IPS DF 6.9 (cell line): Measurements from ENCODE around the gene IL20RB.
"Not testable (repeated sequence)": the region's sequence is repeated elsewhere in the genome, so short reads cannot be mapped to it uniquely, and the experiment has no call there.

ENCODE experiments used
- DNase-seq: peaks from one replicate; pipeline ENCODE4 v3.0.0-alpha.2; 2013; ENCODE audit warnings: low read depth, low spot score
- H3K27ac ChIP-seq: one replicate; pipeline ENCODE4 v1.5.1; 2013; ENCODE audit warnings: low read length, control low read depth
- H3K27me3 ChIP-seq: 2 replicates; pipeline ENCODE4 v1.6.1; 2013; ENCODE audit warnings: mild to moderate bottlenecking, low read length; ENCODE audit not compliant: control insufficient read depth, insufficient read depth
- H3K36me3 ChIP-seq: 2 replicates; pipeline ENCODE4 v1.6.1; 2013; ENCODE audit warnings: low read length; ENCODE audit not compliant: control insufficient read depth, insufficient read depth
- H3K4me1 ChIP-seq: 2 replicates; pipeline ENCODE4 v1.6.1; 2013; ENCODE audit warnings: low read length; ENCODE audit not compliant: control insufficient read depth, insufficient read depth
- H3K4me3 ChIP-seq: 2 replicates; pipeline ENCODE4 v1.5.1; 2013; ENCODE audit warnings: mild to moderate bottlenecking, low read length
- H3K9me3 ChIP-seq: 2 replicates; pipeline ENCODE4 v1.6.1; 2013; ENCODE audit warnings: low read length, inconsistent platforms; ENCODE audit not compliant: control insufficient read depth, insufficient read depth
- WGBS: extraction: QIAGEN DNeasy Blood & Tissue Kit; methylation state at CpG from one replicate; pipeline ENCODE4 v1.1.7; 2013; ENCODE audit warnings: mixed read lengths, missing lambda C conversion rate; ENCODE audit not compliant: insufficient read length, insufficient coverage; 5-methylcytosine and 5-hydroxymethylcytosine counted together

IL20RB gene

DNA sequence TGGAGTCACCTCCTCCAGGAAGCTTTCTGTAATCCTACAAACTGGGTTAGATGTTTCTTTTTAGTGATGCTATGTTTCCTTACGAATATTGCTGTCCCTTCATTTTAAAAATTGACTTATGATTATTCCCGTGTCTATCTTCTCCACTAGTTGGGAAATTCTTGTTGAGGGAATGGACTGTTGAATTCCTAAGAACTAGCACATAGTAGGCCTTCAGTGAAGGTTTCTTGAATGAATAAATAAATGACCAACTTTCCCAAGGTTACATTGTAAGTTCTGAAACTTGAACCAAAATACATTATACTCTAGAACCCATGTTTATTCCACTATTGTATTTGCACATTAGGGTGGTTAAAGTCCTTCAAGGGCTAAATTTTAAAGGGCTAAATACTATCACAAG is 812 bp upstream of the IL20RB start:
- Histone ChIP-seq H3K36me3 (no peaks in the 10 kb centered on the region), H3K4me1 (peaks cover 2% of the 10 kb centered on the region; the same call in 1 of the 2 replicates), H3K9me3 (no peaks in the 10 kb centered on the region), H3K27ac (no peak overlapping the region), H3K27me3 (no peaks in the 10 kb centered on the region), H3K4me3 (no peak overlapping the region)
- no peak for DNase-seq
- WGBS: no CpG with 5 or more reads among the region's 2 CpGs

DNA sequence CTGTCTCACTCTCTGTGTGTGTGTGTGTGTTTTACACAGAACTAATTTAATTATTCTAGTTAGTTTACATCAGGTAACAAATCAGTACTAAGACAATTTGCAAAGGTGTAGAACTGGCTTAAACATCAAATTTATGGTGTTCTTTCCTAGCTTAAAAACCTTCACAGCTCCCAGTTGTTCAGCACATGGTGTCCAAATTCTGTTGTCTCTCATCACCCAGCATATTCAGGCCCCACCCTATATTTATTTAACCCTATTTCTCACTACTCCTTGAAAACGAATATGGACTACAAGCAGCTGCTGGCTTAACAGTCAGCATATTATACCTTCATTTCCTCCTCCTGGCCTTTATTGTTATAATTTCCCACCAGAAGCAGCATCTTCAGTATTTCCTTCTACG is 1.2 kb downstream of the IL20RB start:
- no peak overlapping the region for H3K4me3 ChIP-seq
- no CpG with 5 or more reads among the region's 2 CpGs for WGBS

DNA sequence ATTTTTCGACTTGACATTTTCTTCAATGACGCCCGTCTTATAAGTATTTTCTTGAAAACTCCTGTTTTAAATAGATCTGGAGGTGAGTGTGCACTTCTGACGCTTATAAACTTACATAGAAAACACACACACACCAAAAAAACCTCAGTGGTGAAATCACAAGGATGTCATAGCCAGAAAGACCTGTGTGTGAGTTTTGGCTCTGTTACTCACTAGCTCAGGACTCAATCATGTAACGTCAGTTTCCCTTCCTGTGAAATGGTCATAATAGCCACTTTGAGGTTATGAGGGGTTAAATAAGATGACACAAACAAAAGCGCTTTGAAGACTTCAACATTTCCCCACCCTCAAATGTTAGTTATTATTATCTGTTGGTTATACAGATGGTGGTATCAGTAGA is 1.8 kb downstream of the IL20RB start:
- no peaks in the 10 kb centered on the region for H3K36me3 ChIP-seq
- no CpG with 5 or more reads among the region's 6 CpGs for WGBS
- no peak overlapping the region for H3K27ac ChIP-seq
- peaks cover 2% of the 10 kb centered on the region; the same call in 1 of the 2 replicates for H3K4me1 ChIP-seq
- no peak for DNase-seq
- H3K27me3 ChIP-seq: no peaks in the 10 kb centered on the region
- no peaks in the 10 kb centered on the region for H3K9me3 ChIP-seq
- H3K4me3 ChIP-seq: no peak overlapping the region

More for the DNA sequence above, 1.2 kb downstream of the IL20RB start:
- DNase-seq: no peak
- Histone ChIP-seq H3K27ac (no peak overlapping the region), H3K9me3 (no peaks in the 10 kb centered on the region), H3K4me1 (peaks cover 2% of the 10 kb centered on the region; the same call in 1 of the 2 replicates), H3K27me3 (no peaks in the 10 kb centered on the region), H3K36me3 (no peaks in the 10 kb centered on the region)

DNA sequence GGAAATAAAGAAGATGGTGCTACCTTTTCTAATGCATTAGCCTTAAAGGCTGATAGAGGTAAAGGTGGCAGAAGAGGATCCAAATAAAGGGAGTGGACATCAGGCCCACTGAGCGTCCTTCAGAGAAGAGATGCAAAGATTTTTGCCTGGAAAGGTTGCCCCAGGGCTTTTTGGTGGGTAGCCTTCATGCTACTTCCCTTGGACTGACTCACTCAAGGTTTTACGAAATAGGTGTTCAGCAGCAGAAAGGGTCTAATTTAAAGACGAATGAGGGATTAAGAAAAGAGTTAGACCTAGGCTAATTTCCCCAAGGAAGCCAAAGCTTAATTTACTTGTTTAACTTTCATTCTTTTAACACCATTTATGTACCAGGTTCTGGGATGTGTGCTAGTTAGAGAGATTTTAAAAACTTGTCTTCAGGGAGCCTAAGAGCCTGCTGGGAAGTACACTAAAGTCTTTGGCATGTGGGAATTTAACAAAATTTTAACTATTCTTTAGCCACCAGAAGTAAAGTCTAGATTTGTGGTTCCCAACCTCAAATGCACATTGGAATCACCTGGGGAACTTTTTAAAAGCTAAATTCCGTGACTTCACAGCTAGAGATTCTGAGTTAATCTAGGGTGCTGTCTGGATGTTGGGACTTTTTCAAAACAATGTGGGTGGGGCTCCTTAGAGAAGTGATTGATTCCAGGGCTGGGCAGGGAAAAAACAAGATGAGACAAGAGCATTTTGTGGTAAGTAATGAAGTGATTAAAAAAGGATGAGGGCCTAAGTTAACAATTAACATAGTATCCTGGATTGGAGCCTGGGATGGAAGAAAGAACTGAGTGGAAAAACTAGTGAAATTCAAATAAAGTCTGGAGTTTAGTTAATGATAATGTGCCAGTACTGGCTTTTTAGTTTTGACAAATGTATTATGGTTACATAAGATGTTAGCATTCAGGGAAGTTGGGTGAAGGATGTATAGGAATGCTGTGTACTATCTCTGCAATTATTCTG is 3.4 kb downstream of the IL20RB start:
- Histone ChIP-seq H3K4me1 (no peaks in the 10 kb centered on the region), H3K27me3 (no peaks in the 10 kb centered on the region), H3K36me3 (no peaks in the 10 kb centered on the region), H3K9me3 (no peaks in the 10 kb centered on the region), H3K27ac (no peak overlapping the region), H3K4me3 (no peak overlapping the region)
- DNase-seq: no peak
- whole genome bisulfite sequencing: no CpG with 5 or more reads among the region's 4 CpGs

DNA sequence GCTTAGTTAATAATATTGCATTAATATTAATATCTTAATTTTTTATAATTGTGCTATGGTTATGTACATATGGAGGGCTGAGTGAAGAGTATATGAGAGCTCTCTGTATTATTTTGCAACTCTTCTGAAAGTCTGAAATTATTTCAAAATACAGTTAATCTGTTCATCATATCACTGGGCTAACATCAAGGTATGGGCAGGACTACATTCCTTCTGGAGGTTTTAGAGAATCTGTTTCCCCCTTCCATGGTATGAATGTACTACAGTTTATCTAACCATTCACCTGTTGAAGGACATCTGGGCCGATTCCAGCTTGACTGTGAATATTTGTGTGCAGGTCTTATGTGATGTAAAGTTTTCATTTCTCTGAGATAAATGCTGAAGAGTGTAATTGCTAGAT is 5.1 kb downstream of the IL20RB start:
- H3K27ac ChIP-seq: no peak overlapping the region
- H3K27me3 ChIP-seq: no peaks in the 10 kb centered on the region
- no peak for DNase-seq
- WGBS: no CpG with 5 or more reads among the region's 1 CpG
- H3K4me3 ChIP-seq: no peak overlapping the region
- no peaks in the 10 kb centered on the region for H3K4me1 ChIP-seq
- H3K9me3 ChIP-seq: no peaks in the 10 kb centered on the region
- no peaks in the 10 kb centered on the region for H3K36me3 ChIP-seq

DNA sequence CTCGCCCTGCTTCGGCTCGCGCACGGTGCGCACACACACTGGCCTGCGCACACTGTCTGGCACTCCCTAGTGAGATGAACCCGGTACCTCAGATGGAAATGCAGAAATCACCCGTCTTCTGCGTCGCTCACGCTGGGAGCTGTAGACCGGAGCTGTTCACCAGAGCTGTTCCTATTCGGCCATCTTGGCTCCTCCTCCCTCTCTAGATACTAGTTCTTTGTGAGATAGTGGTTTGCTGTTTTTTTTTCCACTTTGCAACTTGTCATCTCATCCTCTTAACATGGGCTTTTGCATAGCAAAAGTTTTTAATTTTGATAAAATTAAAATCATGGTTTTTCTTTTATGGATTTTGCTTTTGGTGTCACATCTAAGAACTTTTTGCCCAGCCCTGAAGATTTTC is 11.8 kb downstream of the IL20RB start:
- H3K36me3 ChIP-seq, H3K9me3 ChIP-seq, H3K27ac ChIP-seq, H3K27me3 ChIP-seq, H3K4me1 ChIP-seq, H3K4me3 ChIP-seq, DNase-seq: not testable (repeated sequence)
- WGBS: no CpG with 5 or more reads among the region's 14 CpGs

DNA sequence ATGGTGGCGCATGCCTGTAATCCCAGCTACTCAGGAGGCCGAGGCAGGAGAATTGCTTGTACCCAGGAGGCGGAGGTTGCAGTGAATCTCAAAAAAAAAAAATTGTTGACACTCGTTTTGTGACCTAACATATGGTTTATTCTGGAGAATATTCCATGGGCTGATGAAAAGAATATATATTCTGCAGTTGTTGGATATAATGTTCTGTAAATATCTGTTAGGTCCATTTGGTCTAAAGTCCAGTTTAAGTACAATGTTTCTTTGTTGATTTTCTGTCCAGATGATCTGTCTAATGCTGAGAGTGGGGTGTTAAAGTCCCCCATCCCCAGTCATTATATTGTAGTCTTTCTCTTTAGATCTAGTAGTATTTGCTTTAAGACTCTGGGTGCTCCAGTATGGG is 15.6 kb downstream of the IL20RB start:
- no CpG with 5 or more reads among the region's 4 CpGs for WGBS
- Histone ChIP-seq H3K27ac (no peak overlapping the region), H3K4me1 (no peaks in the 10 kb centered on the region), H3K9me3 (no peaks in the 10 kb centered on the region), H3K36me3 (no peaks in the 10 kb centered on the region), H3K4me3 (no peak overlapping the region), H3K27me3 (no peaks in the 10 kb centered on the region)
- DNase-seq: no peak

DNA sequence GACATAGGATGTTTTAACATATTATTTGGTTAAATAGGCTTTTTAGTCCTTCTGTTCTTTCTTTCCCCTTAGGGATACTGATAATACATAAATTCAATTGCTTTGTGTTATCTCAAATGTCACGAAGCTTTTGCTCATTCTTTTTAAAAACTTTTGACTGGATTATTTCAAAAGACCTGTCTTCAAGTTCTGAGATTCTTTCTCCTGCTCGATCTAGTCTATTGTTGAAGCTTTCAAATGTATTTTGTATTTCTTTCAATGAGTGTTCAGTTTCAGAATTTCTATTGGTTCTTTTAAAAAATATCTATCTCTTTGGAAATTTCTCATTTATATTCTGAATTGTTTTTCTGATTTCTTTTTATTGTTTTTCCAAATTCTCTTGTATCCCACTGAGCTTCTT is 16.9 kb downstream of the IL20RB start:
- no peaks in the 10 kb centered on the region for H3K36me3 ChIP-seq
- no CpG with 5 or more reads among the region's 2 CpGs for WGBS
- no peak for DNase-seq
- no peaks in the 10 kb centered on the region for H3K9me3 ChIP-seq
- no peaks in the 10 kb centered on the region for H3K4me1 ChIP-seq
- no peak overlapping the region for H3K27ac ChIP-seq
- no peak overlapping the region for H3K4me3 ChIP-seq
- H3K27me3 ChIP-seq: no peaks in the 10 kb centered on the region

DNA sequence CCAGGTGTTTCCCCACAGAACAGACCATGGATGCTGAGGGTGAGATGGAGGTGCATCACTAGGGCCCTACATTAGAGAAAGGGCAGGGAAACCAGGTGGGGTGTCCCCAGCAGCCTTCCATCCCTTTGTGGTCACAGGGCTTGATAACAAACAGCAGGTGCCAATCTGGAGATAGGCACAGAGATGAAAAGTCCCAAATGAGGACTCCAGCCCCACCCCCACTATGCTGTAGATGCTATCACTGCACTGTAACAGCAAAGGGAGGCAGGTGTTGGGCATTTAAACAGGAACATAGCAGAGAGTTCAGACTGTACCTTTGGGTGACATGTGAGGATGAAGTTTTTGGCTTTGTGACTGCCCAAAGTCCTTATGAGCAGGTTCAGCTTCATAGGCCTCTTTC is 21.4 kb downstream of the IL20RB start:
- no peak for DNase-seq
- H3K9me3 ChIP-seq: no peaks in the 10 kb centered on the region
- H3K36me3 ChIP-seq: no peaks in the 10 kb centered on the region
- H3K27ac ChIP-seq: no peak overlapping the region
- H3K4me1 ChIP-seq: no peaks in the 10 kb centered on the region
- no peak overlapping the region for H3K4me3 ChIP-seq
- no peaks in the 10 kb centered on the region for H3K27me3 ChIP-seq

DNA sequence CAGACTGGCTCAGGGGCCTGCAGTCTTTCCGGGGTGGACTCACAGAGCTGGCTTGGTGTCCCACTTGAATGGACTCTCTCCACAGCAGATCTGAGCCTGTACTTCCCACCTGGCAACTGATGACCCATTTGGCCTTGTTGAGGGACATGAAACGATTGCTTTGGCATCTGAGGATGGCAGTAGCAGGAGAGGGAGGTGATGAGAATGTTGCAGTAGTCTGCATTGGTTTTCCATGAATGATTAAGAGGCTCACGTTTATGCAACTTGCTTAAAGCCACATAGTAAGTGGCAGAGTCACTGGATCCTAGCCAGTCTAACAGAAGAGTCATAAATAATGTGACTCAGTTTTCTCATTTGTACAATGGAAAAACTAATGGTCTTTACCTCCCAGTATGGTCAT is 21.9 kb downstream of the IL20RB start:
- Histone ChIP-seq H3K36me3 (no peaks in the 10 kb centered on the region), H3K9me3 (no peaks in the 10 kb centered on the region), H3K27me3 (no peaks in the 10 kb centered on the region), H3K4me1 (no peaks in the 10 kb centered on the region), H3K27ac (no peak overlapping the region), H3K4me3 (no peak overlapping the region)
- DNase-seq: no peak
- WGBS: no CpG with 5 or more reads among the region's 3 CpGs

DNA sequence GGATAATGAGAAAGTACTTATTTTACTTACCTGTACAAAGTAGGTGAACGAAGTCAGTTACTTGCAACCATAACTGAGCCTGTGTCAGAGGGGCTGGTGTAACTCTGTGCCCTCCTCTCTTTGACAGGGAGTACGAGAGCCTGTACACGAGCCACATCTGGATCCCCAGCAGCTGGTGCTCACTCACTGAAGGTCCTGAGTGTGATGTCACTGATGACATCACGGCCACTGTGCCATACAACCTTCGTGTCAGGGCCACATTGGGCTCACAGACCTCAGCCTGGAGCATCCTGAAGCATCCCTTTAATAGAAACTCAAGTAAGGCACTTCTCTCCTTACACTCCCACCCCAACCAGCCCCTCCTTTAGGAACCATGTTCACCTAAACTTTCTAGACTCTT is 24.2 kb downstream of the IL20RB start:
- no CpG with 5 or more reads among the region's 5 CpGs for WGBS
- Histone ChIP-seq H3K27me3 (no peaks in the 10 kb centered on the region), H3K36me3 (no peaks in the 10 kb centered on the region), H3K27ac (no peak overlapping the region), H3K4me1 (no peaks in the 10 kb centered on the region), H3K4me3 (no peak overlapping the region), H3K9me3 (no peaks in the 10 kb centered on the region)
- DNase-seq: no peak
